Muscle layer of duodenum (tissue), 2 donors: ENCODE results near the gene TGM6.

Experiments used
- H3K27ac ChIP-seq: one replicate; pipeline ENCODE4 v1.7.0; 2013; ENCODE audit warnings: mild to moderate bottlenecking, low read length
- H3K27me3 ChIP-seq: one replicate; pipeline ENCODE4 v1.7.0; 2013; ENCODE audit warnings: low read depth, mild to moderate bottlenecking, control low read depth, low read length
- H3K36me3 ChIP-seq, 2 donors: one replicate each; pipeline ENCODE4 v1.7.0; 2013; ENCODE audit warnings: low read length in 2 of 2, control low read depth in 1 of 2, mild to moderate bottlenecking in 1 of 2; ENCODE audit not compliant: insufficient read depth in 2 of 2, control insufficient read depth in 1 of 2
- H3K4me1 ChIP-seq, 2 donors: one replicate each; pipeline ENCODE4 v1.7.0; 2013; ENCODE audit warnings: low read length in 2 of 2, mild to moderate bottlenecking in 2 of 2, control low read depth in 1 of 2, moderate library complexity in 1 of 2; ENCODE audit not compliant: insufficient read depth in 2 of 2, control insufficient read depth in 1 of 2
- H3K4me3 ChIP-seq, 2 donors: one replicate each; pipeline ENCODE4 v1.7.0; 2013; ENCODE audit warnings: low read length in 2 of 2, low read depth in 1 of 2, mild to moderate bottlenecking in 1 of 2
- H3K9me3 ChIP-seq, 2 donors: one replicate each; pipeline ENCODE4 v1.7.0; 2013; ENCODE audit warnings: low read length in 2 of 2, control low read depth in 1 of 2, mild to moderate bottlenecking in 1 of 2; ENCODE audit not compliant: control insufficient read depth in 1 of 2
- donor health status: healthy.

Gene TGM6

GRCh38 chr20:2364044-2364443, 16.7 kb upstream of the TGM6 start:
- Histone ChIP-seq H3K36me3 (no peaks in the 10 kb centered on the region), H3K4me1 (no peaks in the 10 kb centered on the region), H3K4me3 (no peak overlapping the region), H3K27ac (no peak overlapping the region), H3K9me3 (peaks cover 0 to 11% of the 10 kb centered on the region in 2 donors), H3K27me3 (no peaks in the 10 kb centered on the region)

GRCh38 chr20:2365091-2365490, 15.6 kb upstream of the TGM6 start:
- H3K4me1 ChIP-seq: no peaks in the 10 kb centered on the region
- no peak overlapping the region for H3K4me3 ChIP-seq
- no peak overlapping the region for H3K27ac ChIP-seq
- H3K36me3 ChIP-seq: no peaks in the 10 kb centered on the region
- H3K27me3 ChIP-seq: no peaks in the 10 kb centered on the region
- H3K9me3 ChIP-seq: peaks cover 0 to 11% of the 10 kb centered on the region in 2 donors

- Histone ChIP-seq H3K27me3 (no peaks in the 10 kb centered on the region), H3K27ac (no peak overlapping the region), H3K4me1 (no peaks in the 10 kb centered on the region), H3K4me3 (no peak overlapping the region), H3K36me3 (no peaks in the 10 kb centered on the region), H3K9me3 (peaks cover 0 to 11% of the 10 kb centered on the region in 2 donors)
Observed at GRCh38 chr20:2365666-2366065, 15.0 kb upstream of the TGM6 start.

- Histone ChIP-seq H3K27me3 (no peaks in the 10 kb centered on the region), H3K4me3 (no peak overlapping the region), H3K9me3 (peaks cover 0 to 4% of the 10 kb centered on the region in 2 donors), H3K36me3 (no peaks in the 10 kb centered on the region), H3K27ac (no peak overlapping the region), H3K4me1 (no peaks in the 10 kb centered on the region)
Observed at GRCh38 chr20:2368621-2369020, 12.1 kb upstream of the TGM6 start.

- no peak overlapping the region for H3K27ac ChIP-seq
- no peak overlapping the region for H3K4me3 ChIP-seq
- peaks cover 0 to 4% of the 10 kb centered on the region in 2 donors for H3K9me3 ChIP-seq
- no peaks in the 10 kb centered on the region for H3K36me3 ChIP-seq
- no peaks in the 10 kb centered on the region for H3K4me1 ChIP-seq
- no peaks in the 10 kb centered on the region for H3K27me3 ChIP-seq
Observed at GRCh38 chr20:2373098-2373497, 7.6 kb upstream of the TGM6 start.

- H3K27me3 ChIP-seq: no peaks in the 10 kb centered on the region
- no peaks in the 10 kb centered on the region for H3K9me3 ChIP-seq
- no peaks in the 10 kb centered on the region for H3K36me3 ChIP-seq
- no peak overlapping the region for H3K4me3 ChIP-seq
- H3K27ac ChIP-seq: no peak overlapping the region
- H3K4me1 ChIP-seq: no peaks in the 10 kb centered on the region
Observed at GRCh38 chr20:2374346-2375125, 6.2 kb upstream of the TGM6 start.

GRCh38 chr20:2378893-2379292, 1.8 kb upstream of the TGM6 start:
- Histone ChIP-seq H3K36me3 (no peaks in the 10 kb centered on the region), H3K4me3 (no peak overlapping the region), H3K9me3 (no peaks in the 10 kb centered on the region), H3K4me1 (no peaks in the 10 kb centered on the region), H3K27me3 (no peaks in the 10 kb centered on the region), H3K27ac (no peak overlapping the region)

GRCh38 chr20:2379511-2380229, 1.0 kb upstream of the TGM6 start:
- Histone ChIP-seq H3K4me3 (no peak overlapping the region), H3K36me3 (no peaks in the 10 kb centered on the region), H3K4me1 (no peaks in the 10 kb centered on the region), H3K27ac (no peak overlapping the region), H3K27me3 (no peaks in the 10 kb centered on the region), H3K9me3 (no peaks in the 10 kb centered on the region)

- Histone ChIP-seq H3K27me3 (no peaks in the 10 kb centered on the region), H3K27ac (no peak overlapping the region), H3K4me1 (no peaks in the 10 kb centered on the region), H3K4me3 (no peak overlapping the region), H3K36me3 (no peaks in the 10 kb centered on the region), H3K9me3 (no peaks in the 10 kb centered on the region)
Observed at GRCh38 chr20:2381303-2381702, 602 bp downstream of the TGM6 start.

- no peaks in the 10 kb centered on the region for H3K27me3 ChIP-seq
Observed at GRCh38 chr20:2382833-2383232, 2.1 kb downstream of the TGM6 start.

GRCh38 chr20:2385026-2385425, 4.3 kb downstream of the TGM6 start:
- Histone ChIP-seq H3K4me3 (no peak overlapping the region), H3K27ac (no peak overlapping the region)

More at GRCh38 chr20:2382833-2383232, 2.1 kb downstream of the TGM6 start:
- H3K4me1 ChIP-seq: no peaks in the 10 kb centered on the region
- peaks cover 0 to 12% of the 10 kb centered on the region in 2 donors for H3K9me3 ChIP-seq
- H3K27ac ChIP-seq: no peak overlapping the region
- no peak overlapping the region for H3K4me3 ChIP-seq
- no peaks in the 10 kb centered on the region for H3K36me3 ChIP-seq

More at GRCh38 chr20:2385026-2385425, 4.3 kb downstream of the TGM6 start:
- H3K27me3 ChIP-seq: no peaks in the 10 kb centered on the region
- no peaks in the 10 kb centered on the region for H3K36me3 ChIP-seq
- H3K9me3 ChIP-seq: peaks cover 0 to 24% of the 10 kb centered on the region in 2 donors
- no peaks in the 10 kb centered on the region for H3K4me1 ChIP-seq
